Stimulated activated CD8-positive, alpha-beta memory T cell treated with anti-CD3 and anti-CD28 coated beads, Interleukin-7, amount 100 ng/mL, for 1 hour (primary cell): Measurements from ENCODE around the gene NHS.

Source experiments
- DNase-seq, 2 donors: peaks; one replicate each; pipeline ENCODE4 v3.0.0-alpha.2; 2020; ENCODE audit warnings: low read depth in 2 of 2

Gene NHS

DNA sequence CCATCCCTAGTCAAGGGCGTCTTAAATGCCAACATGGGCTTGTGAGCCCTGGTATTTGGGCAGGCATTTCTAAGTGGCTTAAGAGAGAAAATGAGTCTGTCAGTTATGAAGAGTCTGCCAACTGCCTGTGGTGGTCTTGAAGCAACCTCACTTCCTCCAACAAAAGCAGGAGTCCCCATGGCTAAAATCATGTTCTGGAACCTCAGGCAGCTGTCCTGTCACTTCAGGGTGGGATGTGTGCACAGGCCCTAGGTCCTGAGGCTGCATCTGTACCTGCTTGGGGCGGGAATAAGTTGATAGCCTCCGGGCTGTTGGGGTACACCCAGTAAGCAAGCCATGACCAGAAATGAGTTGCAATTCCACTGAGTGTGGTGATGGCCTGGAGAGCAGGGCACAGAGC lies 247.3 kb downstream of the NHS start:
- no peak for DNase-seq

GRCh38 chrX:17623750-17624149 lies 248.8 kb downstream of the NHS start:
- no peak for DNase-seq

GRCh38 chrX:17627026-17627425 lies 252.0 kb downstream of the NHS start:
- no peak for DNase-seq

GRCh38 chrX:17628976-17629375 lies 254.0 kb downstream of the NHS start:
- DNase-seq, result no peak

DNA sequence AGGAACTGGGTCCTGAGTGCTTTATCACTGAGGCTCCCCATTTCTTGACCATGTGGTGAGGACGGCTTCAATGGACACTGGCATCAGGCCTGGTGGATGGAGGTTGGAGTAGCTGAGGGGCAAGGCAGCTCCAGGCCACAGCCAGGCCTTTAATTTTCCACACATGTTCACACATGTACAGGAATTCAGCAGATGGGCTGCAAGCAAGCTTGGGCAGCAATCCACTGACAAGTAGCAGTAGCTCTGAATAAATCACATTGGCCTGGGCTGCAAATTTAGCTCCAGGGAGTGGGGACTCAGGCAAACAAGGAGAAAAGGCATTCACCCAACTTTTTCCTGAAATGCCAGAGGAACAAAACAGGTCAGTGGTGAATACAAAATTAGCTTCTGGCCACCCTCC lies 254.5 kb downstream of the NHS start:
- no peak for DNase-seq

DNA sequence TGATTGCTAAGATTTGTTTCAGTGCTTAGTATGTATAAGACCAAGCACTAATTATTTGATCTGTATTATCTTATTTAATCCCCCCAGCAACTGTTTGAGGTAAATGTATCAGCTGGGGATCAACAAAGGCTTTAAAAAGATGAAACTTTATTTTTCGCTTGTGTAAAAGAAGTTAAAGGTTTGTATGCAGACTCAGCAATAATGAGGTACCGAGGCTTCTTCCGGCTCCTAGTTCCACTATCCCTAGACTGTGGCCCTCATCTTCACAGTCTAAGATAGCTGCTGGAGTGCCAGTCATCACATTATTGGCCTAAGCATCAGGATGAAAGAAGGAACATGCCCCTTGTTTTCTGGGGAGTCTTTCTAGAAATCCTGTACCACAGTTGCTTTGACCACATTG lies 256.6 kb downstream of the NHS start:
- no peak for DNase-seq

DNA sequence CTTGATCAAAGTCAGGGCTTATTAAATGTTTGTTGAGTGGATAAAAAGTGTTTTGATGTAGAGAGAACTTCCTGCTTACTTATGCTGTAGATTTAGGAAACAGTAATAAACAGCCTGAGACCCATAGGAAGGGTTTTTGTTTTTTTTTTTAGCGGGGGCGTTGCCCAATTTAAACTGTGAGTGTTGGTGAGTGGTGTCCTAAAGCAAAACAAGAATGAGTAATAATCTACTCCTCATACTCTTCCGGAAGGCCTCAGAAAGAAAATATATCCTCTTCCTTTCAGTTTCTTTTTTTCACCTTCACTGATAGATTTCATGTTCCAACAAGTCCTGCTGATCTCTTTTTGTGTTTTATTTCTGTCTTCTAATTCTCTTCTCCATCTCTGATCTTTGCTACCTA lies 257.9 kb downstream of the NHS start:
- no peak for DNase-seq

DNA sequence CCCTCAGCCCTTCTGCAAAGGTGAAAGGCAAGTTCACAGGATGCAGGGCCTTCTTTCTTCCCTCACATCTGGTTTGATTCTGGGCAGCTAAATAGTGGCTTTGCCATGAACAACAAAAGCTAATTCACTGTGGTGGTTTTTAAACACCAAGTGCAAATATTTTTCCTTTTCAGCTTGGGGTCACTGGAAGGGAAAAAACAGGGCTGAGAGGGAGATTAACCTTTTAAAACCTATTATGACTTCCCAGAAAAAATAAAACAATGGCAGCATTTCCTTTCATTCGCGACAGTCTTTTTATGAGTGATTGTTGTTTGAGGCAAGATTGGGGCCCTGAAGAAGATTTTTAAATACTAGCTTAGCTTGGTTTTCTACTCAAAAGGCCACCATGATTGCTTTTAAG lies 258.5 kb downstream of the NHS start:
- DNase-seq, result no peak

- DNase-seq, result no peak
Measured at GRCh38 chrX:17634542-17635207, 259.7 kb downstream of the NHS start.

- DNase-seq, result no peak
Measured at GRCh38 chrX:17635231-17635630, 260.2 kb downstream of the NHS start.

DNA sequence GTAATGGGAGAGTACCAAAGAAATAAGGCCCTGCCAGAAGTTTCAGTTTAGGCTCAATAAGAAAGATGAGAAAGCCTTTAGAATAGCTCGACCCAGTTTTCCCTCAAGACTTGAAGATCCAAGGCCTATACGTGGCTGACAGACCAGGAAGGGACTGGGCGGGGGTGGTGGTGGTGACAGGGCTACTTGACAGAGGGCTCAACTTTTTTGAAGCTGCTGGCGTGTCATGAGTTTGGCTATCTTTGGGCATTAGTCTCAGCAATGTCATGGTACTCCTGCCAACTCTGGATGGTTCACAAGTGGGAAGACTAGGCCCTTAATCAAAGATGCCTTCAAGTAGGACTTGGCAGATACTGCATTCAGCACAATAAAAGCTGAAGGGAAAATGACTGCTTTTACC lies 262.2 kb downstream of the NHS start:
- DNase-seq, result no peak

GRCh38 chrX:17638731-17639130 lies 263.7 kb downstream of the NHS start:
- DNase-seq, result no peak

GRCh38 chrX:17642891-17643290 lies 267.9 kb downstream of the NHS start:
- no peak for DNase-seq

DNA sequence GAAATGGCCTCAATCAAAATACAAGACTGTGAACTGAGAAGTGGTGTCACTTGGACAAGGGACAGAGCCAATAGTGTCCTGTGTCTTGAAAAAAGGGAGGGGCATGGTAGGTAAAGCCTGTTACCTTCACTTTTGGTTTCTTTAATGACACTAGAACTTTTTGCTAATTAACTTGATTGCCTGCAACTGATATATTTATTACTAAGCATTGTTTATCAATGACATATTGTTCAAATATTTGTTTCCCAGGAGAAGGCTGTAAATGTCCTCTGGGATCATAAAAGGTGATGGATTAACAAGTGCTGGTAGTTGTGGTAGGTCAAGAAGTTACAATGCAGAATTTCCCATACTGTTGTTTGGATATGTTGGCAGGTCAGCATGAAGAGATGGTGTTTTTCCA lies 268.5 kb downstream of the NHS start:
- no peak for DNase-seq

DNA sequence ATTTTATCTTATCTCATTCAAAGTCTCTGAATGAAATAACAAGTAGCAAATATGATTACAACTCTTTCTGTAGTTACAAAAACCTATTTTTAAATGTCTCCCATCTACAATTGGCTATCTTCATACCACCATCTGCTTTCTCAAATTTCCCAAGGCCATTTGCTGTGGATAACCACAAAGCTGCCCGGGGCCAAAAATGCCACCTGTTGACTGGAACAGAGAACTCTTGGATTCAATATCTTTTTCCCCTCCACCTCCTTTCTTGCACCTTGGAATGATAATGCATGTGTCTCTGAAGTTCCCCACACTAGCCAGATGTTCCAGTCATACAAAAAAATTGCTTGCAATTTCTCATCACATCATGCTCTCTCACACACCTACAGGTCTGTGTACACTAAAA lies 269.0 kb downstream of the NHS start:
- DNase-seq, result no peak

DNA sequence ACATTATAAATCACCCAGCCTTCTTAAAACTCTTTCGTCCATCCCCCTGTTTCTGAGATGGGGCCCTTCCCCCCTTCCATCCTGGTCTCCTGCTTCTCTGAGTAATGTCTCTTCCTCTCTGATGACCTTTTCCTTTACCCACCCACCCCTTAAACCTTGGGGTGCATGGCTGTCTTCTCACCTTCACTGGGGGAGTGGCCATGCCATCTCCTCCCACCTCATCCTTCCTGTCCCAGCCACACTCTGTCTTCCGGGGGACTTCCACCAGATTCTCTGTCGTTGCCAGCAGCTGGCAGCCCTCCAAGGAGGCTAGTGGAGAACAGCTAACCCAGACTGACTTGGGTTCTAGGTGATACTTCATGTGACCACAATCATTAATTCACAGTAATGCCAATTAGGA lies 279.1 kb downstream of the NHS start:
- no peak for DNase-seq

GRCh38 chrX:17655211-17656034 lies 280.4 kb downstream of the NHS start:
- DNase-seq, result no peak

- DNase-seq, result no peak
Measured at GRCh38 chrX:17656035-17656418, 281.0 kb downstream of the NHS start.

DNA sequence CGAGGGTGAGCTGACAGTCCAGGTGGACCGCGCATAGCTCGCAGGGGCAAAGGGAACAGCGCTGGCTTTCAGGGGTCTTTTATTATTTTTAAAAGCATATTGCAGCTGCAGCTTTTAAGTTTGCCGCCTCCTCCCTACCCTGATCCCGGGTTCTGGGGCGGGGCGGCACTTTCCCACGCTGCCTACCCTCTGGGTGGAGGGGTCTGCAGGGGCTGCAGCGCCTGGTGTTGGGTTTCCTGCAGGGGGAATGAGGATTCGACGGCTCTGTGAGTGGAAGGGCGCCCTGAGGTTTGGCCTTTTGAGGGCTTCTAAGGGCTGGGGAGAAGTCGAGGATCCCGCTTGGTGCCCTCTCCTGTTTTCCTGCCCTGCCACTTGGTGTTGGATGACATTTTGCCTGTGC lies 281.6 kb downstream of the NHS start:
- no peak for DNase-seq

DNA sequence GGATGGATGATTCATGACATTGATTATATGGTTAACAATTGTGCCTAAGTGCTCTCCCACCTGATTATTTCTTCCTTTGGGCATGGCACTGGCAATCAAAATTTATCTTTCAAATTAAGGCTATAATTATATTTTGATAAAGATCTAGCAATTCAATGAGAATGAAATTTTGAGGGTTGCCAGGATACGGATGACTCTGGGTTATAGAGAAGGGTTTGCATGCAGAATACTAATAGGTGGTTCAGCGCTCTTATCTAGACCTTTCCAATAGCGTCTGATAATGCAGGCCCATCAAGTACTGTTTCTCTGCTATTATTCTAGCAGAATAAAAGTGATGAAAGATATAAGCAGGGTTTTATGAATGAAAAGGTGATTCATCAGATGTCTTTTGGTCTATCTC lies 287.4 kb downstream of the NHS start:
- DNase-seq, result no peak

- DNase-seq, result no peak
Measured at GRCh38 chrX:17668929-17669328, 293.9 kb downstream of the NHS start.

- DNase-seq, result no peak
Measured at GRCh38 chrX:17669458-17669857, 294.5 kb downstream of the NHS start.

DNA sequence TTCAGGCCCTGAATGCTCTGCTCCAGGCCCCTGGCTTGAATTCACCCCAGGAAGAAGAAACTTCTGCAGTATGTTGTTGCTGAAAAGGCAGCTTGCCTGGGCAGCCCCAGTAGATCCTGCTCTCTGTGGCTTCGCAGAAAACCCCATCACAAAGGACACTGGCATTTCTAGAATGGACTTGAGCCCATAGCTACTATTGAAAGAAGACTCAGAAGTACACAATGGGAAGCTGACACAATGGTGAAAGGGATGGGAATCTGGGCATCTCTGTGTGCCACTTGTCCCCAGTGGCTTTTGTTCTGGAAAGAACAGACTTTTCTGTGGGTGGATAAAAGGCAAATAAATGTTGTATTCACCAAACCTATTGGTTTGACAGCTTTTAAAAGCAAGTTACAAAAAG lies 294.9 kb downstream of the NHS start:
- DNase-seq, result no peak

DNA sequence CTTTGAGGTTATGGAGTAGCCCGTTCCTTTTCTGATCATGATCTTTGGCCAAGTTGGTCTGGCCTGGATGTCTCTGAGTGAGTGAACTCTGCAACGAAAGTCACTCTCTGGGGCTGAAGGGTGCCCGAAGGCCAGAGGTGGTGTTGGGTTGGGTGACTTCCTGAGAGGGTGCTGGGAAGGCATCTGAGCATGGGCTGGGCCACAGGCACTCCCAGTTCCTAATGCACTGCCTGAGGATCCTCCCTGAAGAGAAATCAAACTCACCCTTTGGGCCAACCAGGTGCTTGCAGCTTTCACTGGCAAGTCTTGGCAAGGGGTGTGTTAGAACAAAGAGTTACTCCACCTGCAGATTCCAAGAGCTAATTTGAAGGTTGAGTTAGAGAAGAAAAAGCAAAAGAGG lies 295.9 kb downstream of the NHS start:
- no peak for DNase-seq
